LHCN-M2 (cell line): Measurements from ENCODE around the gene OXNAD1. TPM values are rescaled to one million over a fixed set of nuclear protein-coding genes. Genes with fewer than 3 reads are reported as not detected.

Source experiments
- DNase-seq: peaks from one replicate; pipeline ENCODE4 v3.0.0-alpha.2; 2012; ENCODE audit warnings: low read depth
- polyA plus RNA-seq: library from polyadenylated mRNA; unstranded; fragments of >200 nt; gene quantifications from one replicate; pipeline ENCODE4 v1.2.1, GENCODE V29; 2012; ENCODE audit warnings: missing spikeins
- total RNA-seq: library from RNA; depleted of rRNA; stranded (reverse); fragments of >200 nt; gene quantifications from 2 replicates; pipeline ENCODE4 v1.2.3, GENCODE V29; 2014; rRNA removed

Gene OXNAD1, protein sequence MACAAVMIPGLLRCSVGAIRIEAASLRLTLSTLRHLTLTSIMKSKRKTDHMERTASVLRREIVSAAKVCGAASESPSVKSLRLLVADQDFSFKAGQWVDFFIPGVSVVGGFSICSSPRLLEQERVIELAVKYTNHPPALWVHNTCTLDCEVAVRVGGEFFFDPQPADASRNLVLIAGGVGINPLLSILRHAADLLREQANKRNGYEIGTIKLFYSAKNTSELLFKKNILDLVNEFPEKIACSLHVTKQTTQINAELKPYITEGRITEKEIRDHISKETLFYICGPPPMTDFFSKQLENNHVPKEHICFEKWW
- 5.5 and 8.0 TPM in 2 replicates for total RNA-seq
- polyA plus RNA-seq: 2.7 TPM

DNA sequence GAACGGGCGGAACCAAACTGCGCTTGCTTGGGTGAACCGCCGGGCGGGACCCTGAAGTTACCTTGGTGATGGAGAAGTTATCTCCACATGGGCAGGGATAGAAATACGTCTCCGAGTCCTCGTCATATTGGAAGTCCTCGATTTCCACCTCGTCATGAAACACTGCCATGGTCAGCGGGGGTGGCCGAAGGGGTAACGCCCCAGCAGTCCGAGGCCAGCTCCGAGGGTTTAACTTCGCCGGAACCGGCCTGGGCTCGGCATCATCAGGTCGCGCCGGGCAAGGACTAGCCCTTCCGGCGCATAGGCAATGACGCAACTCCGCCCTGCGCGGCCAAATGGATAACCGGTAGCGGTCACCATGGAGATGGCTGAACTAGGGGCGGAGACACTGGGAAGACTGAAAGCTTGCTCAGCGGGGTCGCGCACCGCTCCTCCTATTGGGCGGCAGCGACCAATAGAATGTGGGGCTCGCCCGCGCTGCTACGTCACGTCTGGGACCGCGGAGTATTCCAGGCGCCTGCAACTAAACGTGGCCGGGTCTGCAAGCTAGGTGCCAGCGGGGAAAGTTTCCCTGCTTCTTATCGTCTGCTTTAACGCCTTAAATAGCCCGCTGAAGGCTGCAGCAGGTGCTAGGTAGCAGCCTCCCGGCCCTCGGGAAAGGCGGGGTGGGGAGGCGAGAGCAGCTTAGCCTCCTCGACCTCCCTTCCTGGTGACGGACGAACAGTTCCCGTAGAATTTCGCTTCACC lies at the start of gene OXNAD1, which contains the start of gene DPH3:
OXNAD1 (plus strand) TSS at position 505 of the 747 bp plus-strand sequence. CDS start 5,741 bp downstream, outside the sequence.
DPH3 (minus strand) TSS at position 236 of the 747 bp plus-strand sequence; CDS start at position 169, 67 bp downstream.
- peak; percentile 99 for DNase-seq

DNA sequence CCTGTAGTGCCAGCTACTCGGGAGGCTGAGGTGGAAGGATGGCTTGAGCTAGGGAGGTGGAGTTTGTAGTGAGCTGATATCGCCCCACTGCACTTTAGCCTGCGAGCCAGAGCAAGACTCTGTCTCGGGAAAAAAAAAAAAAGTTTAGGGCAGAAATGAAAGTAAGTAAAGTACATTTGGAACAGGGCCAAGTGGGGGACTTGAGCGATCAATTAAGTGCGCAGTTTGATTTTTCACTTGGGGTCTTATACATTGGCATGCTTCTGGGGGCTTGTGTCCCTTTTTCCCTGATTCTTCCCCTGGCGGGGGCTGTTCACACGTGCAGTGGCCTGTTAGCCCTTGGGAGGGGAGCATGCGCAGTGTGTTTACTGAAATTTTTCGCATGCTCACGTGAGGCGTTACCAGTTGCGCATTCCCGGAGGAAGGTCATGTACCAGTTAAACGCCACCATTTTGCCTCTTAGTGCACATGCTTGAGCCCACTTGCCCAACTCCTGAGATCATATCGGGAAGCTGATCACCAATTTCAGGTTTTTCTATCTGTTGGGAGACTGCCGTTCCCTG lies 48.6 kb upstream of the OXNAD1 start:
- no peak for DNase-seq

- DNase-seq: no peak
Measured at GRCh38 chr3:16219777-16220176, 45.2 kb upstream of the OXNAD1 start.

GRCh38 chr3:16221990-16222389 lies 43.0 kb upstream of the OXNAD1 start:
- no peak for DNase-seq

DNA sequence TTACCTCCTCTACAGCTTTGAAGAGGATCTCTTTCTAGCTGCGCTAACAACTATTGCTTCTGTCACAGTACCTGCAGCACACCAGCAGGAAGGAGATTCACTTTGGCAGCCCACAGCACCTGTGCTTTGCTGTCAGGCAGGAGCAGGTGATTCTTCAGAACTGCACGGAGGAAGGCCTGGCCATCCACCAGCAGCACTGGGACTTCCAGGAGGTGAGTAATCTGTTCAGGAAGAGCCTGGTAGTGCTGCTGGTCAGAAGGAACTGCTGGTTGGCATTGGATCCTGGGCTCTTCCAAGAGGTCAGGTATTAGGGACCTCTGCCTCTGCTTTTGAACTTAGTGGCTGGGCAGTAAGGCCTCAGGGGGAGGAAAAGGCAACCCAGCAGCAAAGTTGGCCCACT lies 42.5 kb upstream of the OXNAD1 start:
- no peak for DNase-seq

- DNase-seq: no peak
Measured at GRCh38 chr3:16224325-16224724, 40.7 kb upstream of the OXNAD1 start.

DNA sequence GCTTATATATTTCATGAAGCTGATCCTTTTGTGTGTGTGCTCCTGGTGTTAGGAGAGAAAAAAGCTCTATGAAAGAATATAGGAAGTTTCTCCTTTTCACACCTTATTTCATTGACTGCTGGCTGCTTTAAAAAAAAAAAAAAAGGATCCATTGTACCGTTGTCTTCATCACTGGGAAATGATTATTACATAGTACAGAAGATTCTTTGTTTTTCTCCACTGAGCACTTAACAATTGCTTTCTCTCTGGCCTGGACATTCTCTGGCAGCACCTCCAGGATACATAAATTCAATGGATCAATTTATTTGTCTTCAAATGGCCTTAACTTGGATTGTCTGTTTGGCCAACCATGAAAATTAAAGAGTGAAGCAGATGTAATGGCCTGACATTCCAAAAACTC lies 37.4 kb upstream of the OXNAD1 start:
- no peak for DNase-seq

GRCh38 chr3:16229681-16230080 lies 35.3 kb upstream of the OXNAD1 start:
- DNase-seq: no peak

DNA sequence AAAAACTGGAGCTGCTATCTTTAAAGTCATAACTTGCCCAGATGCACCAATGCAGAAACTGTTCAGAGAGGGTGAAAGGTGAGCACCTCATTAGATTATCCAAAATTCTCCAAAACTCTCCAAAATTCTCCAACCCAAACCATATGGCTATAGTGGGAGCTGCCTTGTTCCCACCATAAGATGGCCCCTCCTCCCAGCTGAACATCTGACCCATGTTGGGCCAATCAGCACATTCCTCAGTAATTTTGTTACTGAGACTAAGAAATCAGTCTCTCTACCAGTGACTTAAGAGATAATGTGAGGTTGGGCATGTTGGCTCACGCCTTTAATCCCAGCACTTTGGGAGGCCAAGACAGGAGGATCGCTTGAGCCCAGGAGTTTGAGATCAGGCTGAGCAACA lies 33.0 kb upstream of the OXNAD1 start:
- no peak for DNase-seq

DNA sequence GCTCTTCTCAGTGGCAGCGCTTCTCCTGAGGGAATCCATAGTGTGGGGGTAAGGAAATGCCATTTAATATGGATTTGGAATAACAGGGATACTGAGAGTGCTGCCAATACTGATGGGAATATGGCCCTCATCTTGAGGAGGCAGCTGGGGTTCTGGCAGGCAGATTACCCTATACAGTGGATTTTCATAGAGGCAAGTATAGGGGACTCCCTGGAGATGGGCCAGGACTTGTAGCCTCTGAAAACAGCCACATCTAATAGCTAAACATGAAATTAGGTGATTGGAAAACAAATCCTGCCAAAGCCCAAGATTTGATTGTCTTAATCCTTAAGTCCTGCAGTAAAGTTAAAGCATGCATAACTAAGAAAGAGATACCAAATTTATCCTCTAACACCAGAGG lies 31.2 kb upstream of the OXNAD1 start:
- no peak for DNase-seq

- DNase-seq: no peak
Measured at GRCh38 chr3:16234281-16234680, 30.7 kb upstream of the OXNAD1 start.

- DNase-seq: no peak
Measured at GRCh38 chr3:16236030-16236639, 28.9 kb upstream of the OXNAD1 start.

GRCh38 chr3:16236856-16237393 lies 28.1 kb upstream of the OXNAD1 start:
- no peak for DNase-seq

DNA sequence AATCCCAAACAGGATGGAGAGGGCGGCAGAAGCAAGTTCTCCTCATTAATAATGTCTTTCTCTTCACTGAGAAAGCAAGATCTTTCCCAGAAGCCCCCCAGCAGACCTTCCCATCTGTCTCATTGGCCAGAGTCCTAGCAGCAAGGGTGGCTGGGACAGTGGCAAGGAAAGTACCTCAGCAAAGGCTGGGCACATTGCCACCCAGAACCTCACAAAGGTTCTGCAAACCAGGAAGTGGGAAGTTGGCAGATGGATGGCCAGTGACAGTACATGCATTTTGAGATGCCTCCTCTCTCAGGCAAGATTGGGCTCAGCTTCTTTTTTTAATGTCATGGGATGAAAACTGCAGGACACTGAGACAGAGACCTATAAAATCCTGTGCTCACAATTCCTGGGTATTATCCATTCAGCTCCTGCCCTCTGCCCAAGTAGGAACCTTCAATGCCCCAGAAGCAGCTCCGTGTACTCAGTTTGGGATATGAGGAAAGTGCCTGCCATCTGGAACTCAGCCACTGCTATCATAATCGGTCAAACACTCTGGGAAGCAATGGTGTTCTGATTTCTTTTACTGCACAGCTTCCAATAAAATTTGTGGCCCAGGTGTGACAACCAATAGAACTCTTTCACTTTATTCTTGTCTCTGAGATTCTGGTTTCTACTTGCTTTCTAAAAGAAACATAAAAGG lies 25.8 kb upstream of the OXNAD1 start:
- DNase-seq: no peak

DNA sequence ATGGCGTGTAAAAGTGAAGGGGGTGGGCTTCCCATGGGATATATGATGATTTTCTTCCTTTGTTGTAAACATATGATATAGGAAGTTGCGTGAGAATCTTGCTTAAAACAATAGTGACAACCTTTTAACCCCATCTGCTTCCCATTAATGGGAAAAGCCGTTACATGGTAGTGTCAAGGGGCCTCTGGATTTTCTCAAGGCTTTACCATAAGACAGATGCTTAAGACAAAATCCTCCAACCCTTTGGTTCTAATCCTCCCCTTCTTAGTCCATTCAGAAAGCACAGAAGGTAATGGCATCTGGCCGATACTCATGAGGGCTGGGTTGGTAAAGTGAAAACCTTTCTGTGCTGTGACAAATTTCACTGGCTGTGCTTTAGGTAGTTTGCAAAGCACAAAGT lies 25.2 kb upstream of the OXNAD1 start:
- no peak for DNase-seq

- peak; percentile 77 for DNase-seq
Measured at GRCh38 chr3:16240229-16241023, 24.6 kb upstream of the OXNAD1 start.

DNA sequence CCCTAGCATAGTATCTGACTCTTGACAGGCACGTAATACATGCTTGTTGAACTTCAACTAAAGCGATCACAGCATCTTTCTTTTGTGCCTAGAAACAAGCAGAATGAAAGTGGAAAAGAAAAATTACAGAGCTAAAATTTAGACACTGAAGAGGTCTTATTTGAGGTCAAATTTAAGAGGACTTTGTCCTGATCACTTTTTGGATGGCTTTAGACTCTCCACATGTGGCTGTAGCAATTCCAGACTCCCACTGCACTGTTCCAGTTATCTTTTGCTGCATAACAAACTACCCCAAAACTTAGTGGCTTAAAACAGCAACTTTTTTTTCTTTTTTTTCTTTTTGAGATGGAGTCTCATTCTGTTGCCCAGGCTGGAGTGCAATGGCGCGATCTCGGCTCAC lies 23.8 kb upstream of the OXNAD1 start:
- no peak for DNase-seq

- no peak for DNase-seq
Measured at GRCh38 chr3:16242177-16242576, 22.8 kb upstream of the OXNAD1 start.

GRCh38 chr3:16243706-16244490 lies 21.1 kb upstream of the OXNAD1 start:
- DNase-seq: peak; percentile 12

DNA sequence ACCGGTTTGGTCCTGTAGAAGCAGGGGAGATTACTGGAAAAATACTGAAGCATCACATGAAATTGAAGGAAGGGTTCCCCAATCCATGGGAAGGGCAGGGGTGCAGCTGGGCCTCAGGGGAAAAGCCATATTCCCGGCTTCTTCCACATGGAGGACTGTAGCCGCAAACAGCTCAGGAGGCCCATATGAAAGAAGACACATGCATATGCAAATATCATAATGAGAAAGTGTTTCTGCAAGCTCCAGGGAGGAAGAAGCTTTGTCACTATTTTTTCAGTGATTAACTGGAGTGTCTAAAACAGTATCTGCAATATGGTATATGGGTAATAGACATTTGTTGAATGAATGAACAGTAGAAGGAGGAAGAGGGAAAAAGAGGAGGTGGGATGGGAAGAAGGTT lies 19.4 kb upstream of the OXNAD1 start:
- DNase-seq: no peak
